ENCODE measurements around the gene HERC4.
"Not testable (repeated sequence)": the region's sequence is repeated elsewhere in the genome, so short reads cannot be mapped to it uniquely, and the experiment has no call there.

HERC4 gene

DNA sequence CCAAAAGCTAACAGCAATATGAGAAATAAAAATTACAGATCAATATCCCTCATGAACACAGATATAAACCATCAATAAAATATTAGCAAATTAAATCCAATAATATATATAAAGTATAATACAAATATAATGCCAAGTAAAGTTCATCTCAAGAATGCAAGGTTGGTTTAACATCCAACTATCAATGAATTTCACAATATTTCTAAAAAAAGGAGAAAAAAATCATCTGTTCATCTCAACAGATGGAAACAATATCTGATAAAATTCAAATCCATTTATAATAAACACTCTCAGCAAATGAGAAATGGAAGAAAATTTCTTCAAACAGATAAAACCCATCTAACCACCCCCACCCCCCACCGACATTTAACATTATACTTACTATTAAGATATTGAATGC is 103.8 kb downstream of the HERC4 start:
- DNase-seq (ENCODE audit: low read depth in 1 of 2, low spot score in 1 of 2) = no peak

DNA sequence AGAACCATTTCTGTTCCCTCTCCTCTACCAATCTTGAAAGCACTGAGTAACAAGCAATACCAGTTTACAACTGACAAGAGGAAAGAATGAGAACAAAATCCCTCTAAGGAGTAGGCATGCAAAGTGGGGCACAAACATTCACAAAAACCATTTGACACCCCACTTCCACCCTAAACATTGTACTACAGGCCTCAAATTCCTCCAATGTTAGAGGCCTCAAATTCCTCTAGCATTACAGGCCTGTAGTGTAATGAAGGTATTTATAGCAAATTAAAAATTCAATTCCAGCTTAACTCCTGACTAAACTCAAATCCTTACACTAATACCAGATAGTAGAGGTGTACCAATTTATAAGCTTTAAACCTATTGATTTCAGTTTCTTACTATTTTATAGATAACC is 105.2 kb downstream of the HERC4 start:
- DNase-seq (ENCODE audit: low read depth in 1 of 2, low spot score in 1 of 2) = no peak

DNA sequence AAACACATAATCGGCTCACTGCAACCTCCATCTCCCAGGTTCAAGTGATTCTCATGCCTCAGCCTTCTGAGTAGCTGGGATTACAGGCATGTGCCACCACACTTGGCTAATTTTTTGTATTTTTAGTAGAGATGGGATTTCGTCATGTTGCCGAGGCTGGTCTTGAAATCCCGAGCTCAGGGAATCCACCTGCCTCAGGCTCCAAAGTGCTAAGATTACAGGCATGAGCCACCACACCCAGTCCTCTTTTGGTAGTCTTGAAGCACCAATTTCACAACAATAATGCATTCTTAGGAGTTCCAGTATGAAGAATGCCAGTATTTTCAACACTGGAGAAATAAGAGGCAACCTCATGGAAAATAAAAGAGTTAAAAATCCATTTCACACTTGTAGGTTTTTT is 109.0 kb downstream of the HERC4 start:
- DNase-seq (ENCODE audit: low read depth in 1 of 2, low spot score in 1 of 2) = not testable (repeated sequence)

DNA sequence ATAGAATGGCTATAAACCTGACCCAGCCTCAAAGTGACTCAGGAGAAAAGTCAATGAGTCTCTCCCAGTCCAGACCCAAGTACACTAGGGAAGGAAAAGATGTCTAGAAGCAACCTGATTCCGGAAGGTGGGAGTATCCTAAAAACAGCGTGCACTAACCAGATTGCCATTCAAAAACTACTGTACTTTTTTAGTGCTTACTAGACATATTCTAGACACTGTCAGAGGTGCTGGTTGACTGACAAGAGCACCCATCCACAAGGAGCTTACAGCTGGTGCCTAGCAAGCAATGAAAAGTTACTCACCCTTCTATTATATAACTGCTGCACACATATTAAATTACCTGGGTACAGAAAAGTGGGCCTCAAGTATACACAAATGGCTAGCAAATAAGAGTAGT is 109.6 kb downstream of the HERC4 start:
- no peak for DNase-seq (ENCODE audit: low read depth in 1 of 2, low spot score in 1 of 2)

- DNase-seq (ENCODE audit: low read depth in 1 of 2, low spot score in 1 of 2) = no peak
These were observed 115.1 kb downstream of the HERC4 start for GRCh38 chr10:67959839-67960476.

DNA sequence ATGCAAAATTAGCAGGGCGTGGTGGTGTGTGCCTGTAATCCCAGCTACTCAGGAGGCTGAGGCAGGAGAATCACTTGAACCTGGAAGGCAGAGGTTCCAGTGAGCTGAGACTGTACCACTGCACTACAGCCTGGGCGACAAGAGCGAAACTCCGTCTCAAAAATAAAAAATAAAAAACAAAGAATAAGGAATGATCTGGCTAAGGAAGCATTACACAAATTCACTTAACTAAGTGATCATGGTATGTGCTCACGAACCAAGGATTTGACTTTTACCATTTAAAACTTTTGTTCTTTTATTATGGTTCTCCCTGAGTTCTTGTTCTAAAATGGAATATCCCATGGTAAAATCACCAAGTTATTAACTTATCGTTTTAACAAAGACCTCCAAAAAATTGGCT is 119.5 kb downstream of the HERC4 start:
- DNase-seq (ENCODE audit: low read depth in 1 of 2, low spot score in 1 of 2) = no peak

DNA sequence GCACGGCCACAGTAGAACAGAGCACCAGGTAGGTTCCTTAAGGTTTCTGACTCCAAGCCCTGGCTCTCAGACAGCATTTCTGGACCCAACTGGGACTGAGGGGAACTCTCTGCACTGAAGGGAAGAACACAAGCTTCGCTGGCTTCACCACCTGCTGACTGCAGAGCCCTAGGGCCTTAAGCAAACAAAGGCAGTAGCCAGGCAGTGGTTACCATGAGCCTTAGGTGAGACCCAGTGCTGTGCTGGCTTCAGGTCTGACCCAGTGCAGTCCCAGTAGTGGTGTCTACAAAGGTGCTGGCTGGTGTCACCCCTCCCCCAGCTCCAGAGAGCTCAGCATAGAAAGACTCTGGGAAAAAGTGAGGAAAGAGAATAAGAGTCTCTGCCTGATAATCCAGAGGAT is 131.2 kb downstream of the HERC4 start:
- DNase-seq (ENCODE audit: low read depth in 1 of 2, low spot score in 1 of 2) = no peak

DNA sequence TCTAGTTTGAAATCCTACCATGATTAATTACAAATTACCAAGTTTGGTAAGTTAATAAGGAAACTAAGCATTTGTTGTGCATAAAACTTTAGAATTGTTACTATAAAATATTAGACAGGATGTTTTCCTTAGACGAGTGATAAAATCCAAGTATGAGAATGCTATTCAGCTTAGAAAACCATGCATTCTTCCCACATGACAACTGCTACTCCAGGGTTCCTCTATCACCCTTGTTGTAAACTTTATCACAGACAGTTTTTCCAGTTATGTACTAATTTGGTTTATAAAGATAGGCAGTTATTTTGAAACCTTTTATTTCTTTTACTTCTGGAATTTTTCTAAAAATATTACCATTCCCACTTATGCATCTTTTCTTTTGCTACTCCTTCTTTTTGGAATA is 138.7 kb downstream of the HERC4 start:
- DNase-seq (ENCODE audit: low read depth in 1 of 2, low spot score in 1 of 2) = no peak

DNA sequence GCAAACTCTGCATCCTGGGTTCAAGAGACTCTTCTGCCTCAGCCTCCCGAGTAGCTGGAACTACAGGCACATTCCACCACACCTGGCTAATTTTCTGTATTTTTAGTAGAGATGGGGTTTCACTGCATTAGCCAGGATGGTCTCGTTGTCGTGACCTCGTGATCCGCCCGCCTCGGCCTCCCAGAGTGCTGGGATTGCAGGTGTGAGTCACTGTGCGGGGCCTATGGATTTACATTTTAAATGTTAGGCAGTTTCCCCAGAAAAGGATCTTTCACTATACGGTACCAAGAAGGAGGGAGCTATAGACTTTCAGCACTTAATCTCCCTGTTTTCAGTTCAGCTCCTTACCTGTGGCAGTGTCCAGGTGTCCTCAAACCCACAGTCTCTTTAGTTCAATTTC is 139.9 kb downstream of the HERC4 start:
- no peak for DNase-seq (ENCODE audit: low read depth in 1 of 2, low spot score in 1 of 2)

- no peak for DNase-seq (ENCODE audit: low read depth in 1 of 2, low spot score in 1 of 2)
These were observed 140.7 kb downstream of the HERC4 start for GRCh38 chr10:67934336-67934735.

GRCh38 chr10:67933199-67933598 is 141.9 kb downstream of the HERC4 start:
- no peak for DNase-seq (ENCODE audit: low read depth in 1 of 2, low spot score in 1 of 2)

- no peak for DNase-seq (ENCODE audit: low read depth in 1 of 2, low spot score in 1 of 2)
These were observed 148.1 kb downstream of the HERC4 start for GRCh38 chr10:67926951-67927350.

- DNase-seq (ENCODE audit: low read depth in 1 of 2, low spot score in 1 of 2) = no peak
These were observed 149.6 kb downstream of the HERC4 start for GRCh38 chr10:67925449-67926005.

GRCh38 chr10:67924136-67924535 is 150.9 kb downstream of the HERC4 start:
- DNase-seq (ENCODE audit: low read depth in 1 of 2, low spot score in 1 of 2) = no peak

DNA sequence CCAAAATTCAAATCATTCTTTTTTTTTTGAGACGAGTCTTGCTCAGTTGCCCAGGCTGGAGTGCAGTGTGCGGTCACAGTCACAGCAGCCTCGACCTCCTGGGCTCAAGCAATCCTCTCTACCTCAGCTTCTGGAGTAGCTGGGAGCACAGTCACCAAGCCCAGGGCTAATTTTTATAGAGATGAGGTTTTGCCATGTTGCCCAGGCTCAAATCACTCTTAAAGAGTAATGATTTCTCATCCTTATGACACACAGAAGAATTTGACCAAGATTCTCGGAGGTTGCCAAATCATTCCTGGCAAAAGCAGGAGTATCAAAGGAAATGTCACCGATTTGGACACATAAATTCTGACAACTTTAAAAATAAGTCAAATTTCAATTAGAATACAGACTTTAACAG is 151.5 kb downstream of the HERC4 start:
- no peak for DNase-seq (ENCODE audit: low read depth in 1 of 2, low spot score in 1 of 2)

GRCh38 chr10:67921065-67921464 is 154.0 kb downstream of the HERC4 start:
- no peak for DNase-seq (ENCODE audit: low read depth in 1 of 2, low spot score in 1 of 2)

- DNase-seq (ENCODE audit: low read depth in 1 of 2, low spot score in 1 of 2) = no peak
These were observed 157.4 kb downstream of the HERC4 start for GRCh38 chr10:67917679-67918078.

DNA sequence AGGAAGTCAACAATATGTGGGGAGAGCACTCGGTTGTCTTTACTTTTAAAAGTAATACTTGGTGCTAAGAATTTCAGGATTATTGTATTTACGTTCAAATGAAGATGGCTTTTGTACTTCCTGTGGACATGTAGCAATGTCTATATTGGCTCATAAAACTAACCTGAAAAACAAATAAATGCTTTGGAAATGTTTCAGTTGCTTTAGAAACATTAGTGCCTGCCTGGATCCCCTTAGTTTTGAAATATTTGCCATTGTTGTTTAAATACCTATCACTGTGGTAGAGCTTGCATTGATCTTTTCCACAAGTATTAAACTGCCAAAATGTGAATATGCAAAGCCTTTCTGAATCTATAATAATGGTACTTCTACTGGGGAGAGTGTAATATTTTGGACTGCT is 157.9 kb downstream of the HERC4 start:
- no peak for DNase-seq (ENCODE audit: low read depth in 1 of 2, low spot score in 1 of 2)

GRCh38 chr10:67914777-67915340 is 160.2 kb downstream of the HERC4 start:
- DNase-seq (ENCODE audit: low read depth in 1 of 2, low spot score in 1 of 2) = no peak

DNA sequence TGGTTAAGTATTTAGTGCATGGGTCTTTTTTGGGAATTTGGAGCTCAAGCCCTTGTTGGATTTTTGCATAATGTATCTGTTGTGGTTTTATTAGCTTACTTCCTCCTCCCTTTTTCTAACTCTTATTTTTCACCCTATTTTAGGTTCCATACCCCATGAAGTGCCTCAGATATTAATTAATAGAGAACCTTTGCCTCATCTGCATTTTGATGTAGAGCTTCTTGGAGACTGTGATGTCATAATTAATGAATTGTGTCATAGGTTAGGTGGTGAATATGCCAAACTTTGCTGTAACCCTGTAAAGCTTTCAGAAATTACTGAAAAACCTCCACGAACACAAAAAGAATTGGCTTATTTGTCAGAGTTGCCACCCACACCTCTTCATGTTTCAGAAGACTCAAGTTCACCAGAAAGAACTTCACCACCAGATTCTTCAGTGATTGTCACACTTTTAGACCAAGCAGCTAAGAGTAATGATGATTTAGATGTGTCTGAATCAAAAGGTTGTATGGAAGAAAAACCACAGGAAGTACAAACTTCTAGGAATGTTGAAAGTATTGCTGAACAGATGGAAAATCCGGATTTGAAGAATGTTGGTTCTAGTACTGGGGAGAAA is 162.6 kb downstream of the HERC4 start:
- no peak for DNase-seq (ENCODE audit: low read depth in 1 of 2, low spot score in 1 of 2)

DNA sequence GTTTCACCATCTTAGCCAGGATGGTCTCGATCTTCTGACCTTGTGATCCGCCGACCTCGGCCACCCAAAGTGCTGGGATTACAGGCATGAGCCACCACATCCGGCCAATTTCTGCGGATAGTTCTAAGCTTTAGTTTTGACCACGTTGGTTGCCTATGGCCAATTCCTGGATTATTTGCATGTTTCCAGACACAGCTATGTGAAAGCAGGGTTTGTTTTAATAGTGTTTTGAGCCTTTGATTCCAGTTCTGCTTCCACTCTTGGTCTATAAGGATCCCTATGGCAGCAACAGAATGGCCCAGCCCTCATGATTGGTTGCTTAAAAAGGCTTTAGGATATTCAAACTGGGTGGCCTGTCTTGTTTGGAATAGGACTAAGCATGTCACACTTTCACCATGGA is 171.5 kb downstream of the HERC4 start:
- DNase-seq (ENCODE audit: low read depth in 1 of 2, low spot score in 1 of 2) = no peak

GRCh38 chr10:67893637-67894036 is 181.4 kb downstream of the HERC4 start:
- DNase-seq (ENCODE audit: low read depth in 1 of 2, low spot score in 1 of 2) = no peak

All from stimulated activated CD4-positive, alpha-beta T cell treated with anti-CD3 and anti-CD28 coated beads, Interleukin-15, amount 100 ng/mL, for 1 hour (primary cell).